ENCODE results near the gene RTN4R. TPM values are rescaled to one million over a fixed set of nuclear protein-coding genes. Genes with fewer than 3 reads are reported as not detected.

Gene RTN4R
- total and polyA plus RNA-seq, 9 of the 15 experiments (the other 6 are each of a cell fraction or from before 2014, with no cell fraction given), result 0.04 to 2.8 (median 1.4) TPM; not detected in 3

- TF ChIP-seq REST (IDR thresholded peaks at IDR 0.05; ENCODE audit: borderline replicate concordance) (no peak), REST (CRISPR knock-in tag; IDR thresholded peaks at IDR 0.05; ENCODE audit: low read depth) (no peak), ETV1 (tag; conservative IDR thresholded peaks at IDR 0.05; ENCODE audit: low read depth) (no peak), ZNF354B (CRISPR knock-in tag; IDR thresholded peaks at IDR 0.05) (no peak), NRF1 (conservative IDR thresholded peaks at IDR 0.05 in 1 of 2, IDR thresholded peaks at IDR 0.05 in 1 of 2) (no peak), E2F1 (CRISPR knock-in tag; IDR thresholded peaks at IDR 0.05) (no peak), SMC3 (conservative IDR thresholded peaks at IDR 0.05; ENCODE audit: insufficient read depth, low read depth, low read length) (no peak), CAMTA2 (CRISPR knock-in tag; conservative IDR thresholded peaks at IDR 0.05) (0 out of 2 replicates have a peak, but pooled peaks have one; percentile 10), GTF2A2 (tag; IDR thresholded peaks at IDR 0.05) (no peak), HNRNPUL1 (IDR thresholded peaks at IDR 0.05; ENCODE audit: low read length) (no peak)
Observed at GRCh38 chr22:20243176-20243536, 25.0 kb downstream of the RTN4R start (continued).

Data from K562 (cell line).